Measurements from ENCODE around the gene PLA2G3.

GRCh38 chr22:31185056-31185455 is 44.7 kb upstream of the PLA2G3 start:
- TF ChIP-seq, protein P1, sequence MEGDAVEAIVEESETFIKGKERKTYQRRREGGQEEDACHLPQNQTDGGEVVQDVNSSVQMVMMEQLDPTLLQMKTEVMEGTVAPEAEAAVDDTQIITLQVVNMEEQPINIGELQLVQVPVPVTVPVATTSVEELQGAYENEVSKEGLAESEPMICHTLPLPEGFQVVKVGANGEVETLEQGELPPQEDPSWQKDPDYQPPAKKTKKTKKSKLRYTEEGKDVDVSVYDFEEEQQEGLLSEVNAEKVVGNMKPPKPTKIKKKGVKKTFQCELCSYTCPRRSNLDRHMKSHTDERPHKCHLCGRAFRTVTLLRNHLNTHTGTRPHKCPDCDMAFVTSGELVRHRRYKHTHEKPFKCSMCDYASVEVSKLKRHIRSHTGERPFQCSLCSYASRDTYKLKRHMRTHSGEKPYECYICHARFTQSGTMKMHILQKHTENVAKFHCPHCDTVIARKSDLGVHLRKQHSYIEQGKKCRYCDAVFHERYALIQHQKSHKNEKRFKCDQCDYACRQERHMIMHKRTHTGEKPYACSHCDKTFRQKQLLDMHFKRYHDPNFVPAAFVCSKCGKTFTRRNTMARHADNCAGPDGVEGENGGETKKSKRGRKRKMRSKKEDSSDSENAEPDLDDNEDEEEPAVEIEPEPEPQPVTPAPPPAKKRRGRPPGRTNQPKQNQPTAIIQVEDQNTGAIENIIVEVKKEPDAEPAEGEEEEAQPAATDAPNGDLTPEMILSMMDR (IDR thresholded peaks at IDR 0.05): no peak
- TF ChIP-seq POLR2A (IDR thresholded peaks at IDR 0.05) (no peak), POLR2AphosphoS5 (IDR thresholded peaks at IDR 0.05) (no peak), EP300 (IDR thresholded peaks at IDR 0.05) (no peak)
